Measurements from ENCODE around the gene TRIM65. TPM values are rescaled to one million over a fixed set of nuclear protein-coding genes. Genes with fewer than 3 reads are reported as not detected.
A peak's percentile ranks its signal among the peaks of the same experiment; 100 is the strongest.

TRIM65 gene
- total and polyA plus RNA-seq, 10 of the 15 experiments (the other 5 are each of a cell fraction or from before 2014, with no cell fraction given) = 1.4 to 26.0 (median 10.8) TPM

DNA sequence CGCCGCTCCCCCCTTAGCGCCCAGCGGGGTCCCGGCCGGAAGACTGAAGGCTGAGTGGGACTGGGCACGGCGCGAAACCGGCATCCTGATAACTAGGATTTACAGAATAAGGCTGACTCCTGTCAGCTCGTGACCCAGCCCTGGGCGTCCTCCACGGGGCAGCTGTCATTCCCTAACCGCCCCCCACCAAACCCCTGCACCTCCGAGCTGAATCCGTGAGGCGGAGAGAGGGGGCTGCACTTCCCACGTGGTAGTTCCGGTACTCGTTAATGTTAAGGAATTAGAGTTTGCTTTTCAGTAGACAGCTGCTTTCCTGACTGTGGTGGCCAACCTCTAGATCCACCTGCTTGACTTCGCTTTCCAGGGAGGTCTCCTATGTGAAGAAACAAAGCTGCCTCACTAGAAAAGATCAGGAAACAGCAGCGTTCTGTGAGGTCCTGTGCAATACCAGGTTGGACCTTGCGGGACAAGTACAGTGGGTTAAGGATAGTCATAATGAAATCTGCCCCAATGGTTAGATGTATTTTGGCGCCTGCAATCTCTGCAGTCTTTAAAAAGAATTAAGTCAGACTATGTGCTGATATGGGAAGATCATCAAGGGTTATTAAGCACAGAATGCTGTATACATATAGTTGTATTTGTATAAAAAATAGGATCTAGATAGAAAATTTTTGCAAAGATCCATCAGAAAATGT lies 40.5 kb downstream of the TRIM65 start (continued):
- TF ChIP-seq BHLHE40 (IDR thresholded peaks at IDR 0.05; ENCODE audit: borderline replicate concordance in 1 of 2, low read depth in 2 of 2, low read length in 1 of 2) = 0 out of 4 replicates have a peak, but pooled peaks of 1 of the 2 experiments have one; percentile 1
- TF ChIP-seq E2F8 (IDR thresholded peaks at IDR 0.05; ENCODE audit: low read depth, partially characterized antibody) = no peak
- TF ChIP-seq TAF1 (IDR thresholded peaks at IDR 0.05; ENCODE audit: borderline replicate concordance, low read depth, low read length) = no peak
- peak; percentile 53; the same call in 1 of the 2 replicates for TF ChIP-seq RUNX3 (IDR thresholded peaks at IDR 0.05; ENCODE audit: low read length)
- 0 out of 2 replicates have a peak, but pooled peaks have one; percentile 18 for TF ChIP-seq ZBTB40 (IDR thresholded peaks at IDR 0.05; ENCODE audit: borderline replicate concordance)
- TF ChIP-seq SMC3 (IDR thresholded peaks at IDR 0.05; ENCODE audit: borderline replicate concordance, low read length) = no peak
- TF ChIP-seq RAD21 (IDR thresholded peaks at IDR 0.05; ENCODE audit: insufficient read depth, low read depth, low read length) = peak; percentile 64; the same call in 1 of the 2 replicates
- TF ChIP-seq CREM (IDR thresholded peaks at IDR 0.05; ENCODE audit: low read depth) = no peak
- peak; percentile 37 to 63; a peak in 2 of 4 replicates for TF ChIP-seq IKZF2 (IDR thresholded peaks at IDR 0.05)
- 0 out of 2 replicates have a peak, but pooled peaks have one; percentile 58 for TF ChIP-seq SMARCA5 (IDR thresholded peaks at IDR 0.05)
- TF ChIP-seq MAX (IDR thresholded peaks at IDR 0.05; ENCODE audit: low read depth, low read length) = peak; percentile 7; the same call in 1 of the 2 replicates
- TF ChIP-seq GATAD2B (conservative IDR thresholded peaks at IDR 0.05; ENCODE audit: low read depth) = peak; percentile 78; the same call in 1 of the 2 replicates
- TF ChIP-seq JUNB (IDR thresholded peaks at IDR 0.05) = peak; percentile 63
- TF ChIP-seq ZNF24 (IDR thresholded peaks at IDR 0.05) = no peak
- TF ChIP-seq RELA (IDR thresholded peaks at IDR 0.05; ENCODE audit: borderline replicate concordance, partially characterized antibody) = no peak
- TF ChIP-seq, protein P1, sequence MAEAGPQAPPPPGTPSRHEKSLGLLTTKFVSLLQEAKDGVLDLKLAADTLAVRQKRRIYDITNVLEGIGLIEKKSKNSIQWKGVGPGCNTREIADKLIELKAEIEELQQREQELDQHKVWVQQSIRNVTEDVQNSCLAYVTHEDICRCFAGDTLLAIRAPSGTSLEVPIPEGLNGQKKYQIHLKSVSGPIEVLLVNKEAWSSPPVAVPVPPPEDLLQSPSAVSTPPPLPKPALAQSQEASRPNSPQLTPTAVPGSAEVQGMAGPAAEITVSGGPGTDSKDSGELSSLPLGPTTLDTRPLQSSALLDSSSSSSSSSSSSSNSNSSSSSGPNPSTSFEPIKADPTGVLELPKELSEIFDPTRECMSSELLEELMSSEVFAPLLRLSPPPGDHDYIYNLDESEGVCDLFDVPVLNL (IDR thresholded peaks at IDR 0.05; ENCODE audit: low read depth, low read length) = no peak
- TF ChIP-seq, protein P2, sequence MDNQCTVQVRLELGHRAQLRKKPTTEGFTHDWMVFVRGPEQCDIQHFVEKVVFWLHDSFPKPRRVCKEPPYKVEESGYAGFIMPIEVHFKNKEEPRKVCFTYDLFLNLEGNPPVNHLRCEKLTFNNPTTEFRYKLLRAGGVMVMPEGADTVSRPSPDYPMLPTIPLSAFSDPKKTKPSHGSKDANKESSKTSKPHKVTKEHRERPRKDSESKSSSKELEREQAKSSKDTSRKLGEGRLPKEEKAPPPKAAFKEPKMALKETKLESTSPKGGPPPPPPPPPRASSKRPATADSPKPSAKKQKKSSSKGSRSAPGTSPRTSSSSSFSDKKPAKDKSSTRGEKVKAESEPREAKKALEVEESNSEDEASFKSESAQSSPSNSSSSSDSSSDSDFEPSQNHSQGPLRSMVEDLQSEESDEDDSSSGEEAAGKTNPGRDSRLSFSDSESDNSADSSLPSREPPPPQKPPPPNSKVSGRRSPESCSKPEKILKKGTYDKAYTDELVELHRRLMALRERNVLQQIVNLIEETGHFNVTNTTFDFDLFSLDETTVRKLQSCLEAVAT (IDR thresholded peaks at IDR 0.05) = no peak

Measured in GM12878 (cell line).